ENCODE data around the gene MRFAP1L1.

DNA sequence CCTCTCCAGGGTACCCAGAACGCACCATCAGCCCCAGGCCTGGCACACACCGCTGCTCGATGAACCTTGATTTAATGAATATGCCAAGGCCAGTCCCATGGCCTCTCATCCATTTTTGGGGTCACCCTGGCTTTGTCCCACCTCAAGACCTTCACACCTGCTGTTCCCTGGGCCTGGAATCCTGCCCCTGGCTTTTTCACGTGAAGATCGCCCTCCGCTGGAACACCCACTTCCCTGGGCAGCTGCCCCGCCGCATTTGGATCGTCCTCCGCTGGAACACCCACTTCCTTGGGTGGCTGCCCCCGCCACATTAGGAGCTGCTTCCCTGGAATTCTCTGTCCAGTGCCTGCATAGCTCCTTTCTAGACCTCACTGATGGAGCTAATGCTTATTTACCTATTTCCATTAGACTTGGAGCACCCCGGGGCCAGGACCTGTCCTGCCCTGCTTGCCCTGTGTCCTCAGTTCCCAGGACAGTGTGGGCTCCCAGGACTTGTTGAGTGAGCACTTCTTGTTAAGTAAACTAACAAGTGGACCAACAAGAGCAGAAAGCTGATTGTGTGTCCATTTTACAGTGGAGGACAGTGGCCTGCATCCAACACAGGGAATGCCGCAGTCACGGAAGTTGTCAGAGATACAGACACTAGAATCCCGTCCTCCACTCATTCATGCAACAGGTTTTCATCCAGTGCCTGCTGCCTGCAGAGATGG is 18.8 kb upstream of the MRFAP1L1 start:
- TF ChIP-seq, protein P1, sequence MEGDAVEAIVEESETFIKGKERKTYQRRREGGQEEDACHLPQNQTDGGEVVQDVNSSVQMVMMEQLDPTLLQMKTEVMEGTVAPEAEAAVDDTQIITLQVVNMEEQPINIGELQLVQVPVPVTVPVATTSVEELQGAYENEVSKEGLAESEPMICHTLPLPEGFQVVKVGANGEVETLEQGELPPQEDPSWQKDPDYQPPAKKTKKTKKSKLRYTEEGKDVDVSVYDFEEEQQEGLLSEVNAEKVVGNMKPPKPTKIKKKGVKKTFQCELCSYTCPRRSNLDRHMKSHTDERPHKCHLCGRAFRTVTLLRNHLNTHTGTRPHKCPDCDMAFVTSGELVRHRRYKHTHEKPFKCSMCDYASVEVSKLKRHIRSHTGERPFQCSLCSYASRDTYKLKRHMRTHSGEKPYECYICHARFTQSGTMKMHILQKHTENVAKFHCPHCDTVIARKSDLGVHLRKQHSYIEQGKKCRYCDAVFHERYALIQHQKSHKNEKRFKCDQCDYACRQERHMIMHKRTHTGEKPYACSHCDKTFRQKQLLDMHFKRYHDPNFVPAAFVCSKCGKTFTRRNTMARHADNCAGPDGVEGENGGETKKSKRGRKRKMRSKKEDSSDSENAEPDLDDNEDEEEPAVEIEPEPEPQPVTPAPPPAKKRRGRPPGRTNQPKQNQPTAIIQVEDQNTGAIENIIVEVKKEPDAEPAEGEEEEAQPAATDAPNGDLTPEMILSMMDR (IDR thresholded peaks at IDR 0.05), result no peak
- TF ChIP-seq EZH2 (IDR thresholded peaks at IDR 0.05; ENCODE audit: borderline replicate concordance, insufficient read depth, low read depth, low read length, poor library complexity, severe bottlenecking), result no peak
